GM19395 (cell line): Measurements from ENCODE around the gene MCM3AP.
"Not testable (repeated sequence)": the region's sequence is repeated elsewhere in the genome, so short reads cannot be mapped to it uniquely, and the experiment has no call there.

Experiments used
- ATAC-seq: cut with Tn5 transposase; IDR thresholded peaks from one replicate; pipeline ENCODE4 v1.9.1; 2021; ENCODE audit warnings: mild to moderate bottlenecking, moderate library complexity; ENCODE audit not compliant: unreplicated experiment

Gene MCM3AP

DNA sequence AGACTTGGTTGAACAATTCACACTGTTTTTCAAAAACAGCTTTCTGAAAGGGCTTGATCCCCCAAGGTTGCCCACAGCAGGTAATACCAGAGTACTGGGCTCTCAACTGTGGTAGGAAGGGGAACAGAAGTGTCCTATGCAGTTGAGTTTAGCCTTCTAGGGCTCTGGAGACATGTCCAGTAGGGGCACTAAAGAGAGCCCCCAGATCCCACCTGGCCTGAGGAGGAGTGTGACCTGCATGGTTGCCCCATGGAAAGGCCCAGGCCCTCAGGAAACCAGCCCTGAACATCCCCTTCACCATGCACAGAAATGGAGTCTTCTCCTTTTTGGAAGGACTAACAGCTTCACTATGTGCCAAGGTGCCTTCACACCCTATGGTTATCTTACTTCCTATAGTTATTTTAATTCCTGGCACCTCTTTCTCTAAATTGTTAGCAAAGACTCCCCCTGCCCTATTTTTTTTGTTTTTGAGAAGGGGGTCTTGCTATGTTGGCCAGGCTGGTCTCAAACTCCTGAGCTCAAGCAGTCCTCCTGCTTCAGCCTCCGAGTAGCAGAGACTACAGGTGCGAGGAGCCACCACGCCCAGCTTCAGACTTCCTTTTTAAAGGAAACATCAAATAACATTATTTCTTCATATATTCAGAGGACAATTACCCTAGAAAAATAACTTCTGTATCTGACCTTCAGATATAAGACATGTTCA, 40.0 kb downstream of the MCM3AP start:
- no peak for ATAC-seq

DNA sequence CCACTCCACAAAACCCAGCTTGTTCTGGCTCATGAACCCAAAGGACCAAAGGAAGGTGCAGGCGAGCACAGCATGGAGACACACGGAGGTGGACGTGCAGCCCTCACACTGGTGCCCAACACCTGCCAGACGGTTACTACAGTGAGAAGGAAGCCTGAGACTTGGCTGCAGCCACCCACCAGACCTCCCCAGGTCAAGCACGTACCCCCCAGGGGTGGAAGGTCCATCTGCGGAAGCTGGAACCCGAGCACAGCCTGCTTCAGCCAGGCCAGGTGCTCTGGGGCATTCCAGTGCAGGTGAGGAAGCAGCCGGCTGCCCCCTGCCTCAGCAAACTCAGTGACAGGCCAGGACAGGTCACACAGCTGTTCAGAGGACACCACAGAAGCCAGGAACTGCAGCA, 40.8 kb downstream of the MCM3AP start:
- ATAC-seq: no peak

DNA sequence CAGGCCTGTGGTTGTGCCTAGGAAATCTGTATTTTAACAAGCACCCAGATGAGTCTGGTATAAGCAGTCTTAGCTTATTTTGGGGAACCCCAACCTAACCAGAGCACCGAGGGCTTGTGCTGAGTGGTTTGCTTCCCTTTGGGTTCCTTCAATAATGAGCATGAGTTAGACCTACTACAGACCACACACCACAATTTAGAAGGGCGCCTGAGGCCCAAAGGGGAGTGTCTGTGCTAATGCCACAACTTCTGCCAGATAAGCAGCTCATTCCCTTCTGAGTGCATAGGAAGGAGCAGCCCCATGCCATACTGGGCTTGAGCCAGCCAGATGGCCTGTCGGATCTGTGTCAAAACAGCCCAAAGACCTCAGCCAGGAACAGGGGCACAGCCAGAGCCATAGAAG, 41.5 kb downstream of the MCM3AP start:
- ATAC-seq: no peak

DNA sequence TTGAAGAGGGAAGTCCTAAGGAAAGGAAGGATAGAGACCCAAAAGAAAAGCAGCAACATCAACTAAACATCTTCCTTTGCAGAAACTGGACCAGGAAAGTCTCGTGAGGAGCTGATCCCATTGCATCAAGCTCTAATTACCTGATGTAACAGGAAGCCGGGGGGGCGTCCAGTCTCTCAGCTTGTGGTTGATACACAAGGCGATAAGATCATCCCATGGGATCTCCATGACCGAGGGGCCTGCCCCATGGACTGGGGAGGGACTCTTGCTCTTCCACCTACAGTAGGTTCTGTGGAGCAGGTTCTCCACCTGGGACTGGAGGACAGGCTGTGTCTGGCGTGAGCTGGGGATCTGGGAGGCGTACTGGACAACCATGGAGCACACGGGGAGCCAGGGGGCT, 42.1 kb downstream of the MCM3AP start:
- no peak for ATAC-seq

DNA sequence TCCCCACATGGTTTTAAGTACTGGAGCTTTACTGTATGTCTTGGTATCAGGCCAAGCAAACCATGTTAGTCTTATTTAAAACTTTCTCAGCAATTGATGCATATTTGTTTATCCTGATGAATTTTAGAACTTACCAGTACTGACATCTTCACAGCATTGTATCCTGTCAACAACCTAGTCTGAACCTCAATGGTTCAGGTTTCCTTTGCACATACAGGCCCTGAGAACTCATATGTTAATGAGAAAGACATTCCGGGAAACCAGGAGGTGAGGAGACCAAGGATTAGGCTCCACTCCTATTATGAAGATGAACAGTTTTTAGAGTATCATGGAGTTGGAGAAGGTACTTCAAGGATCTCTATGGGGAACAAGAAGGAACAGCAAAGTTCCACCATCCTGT, 43.8 kb downstream of the MCM3AP start:
- not testable (repeated sequence) for ATAC-seq

DNA sequence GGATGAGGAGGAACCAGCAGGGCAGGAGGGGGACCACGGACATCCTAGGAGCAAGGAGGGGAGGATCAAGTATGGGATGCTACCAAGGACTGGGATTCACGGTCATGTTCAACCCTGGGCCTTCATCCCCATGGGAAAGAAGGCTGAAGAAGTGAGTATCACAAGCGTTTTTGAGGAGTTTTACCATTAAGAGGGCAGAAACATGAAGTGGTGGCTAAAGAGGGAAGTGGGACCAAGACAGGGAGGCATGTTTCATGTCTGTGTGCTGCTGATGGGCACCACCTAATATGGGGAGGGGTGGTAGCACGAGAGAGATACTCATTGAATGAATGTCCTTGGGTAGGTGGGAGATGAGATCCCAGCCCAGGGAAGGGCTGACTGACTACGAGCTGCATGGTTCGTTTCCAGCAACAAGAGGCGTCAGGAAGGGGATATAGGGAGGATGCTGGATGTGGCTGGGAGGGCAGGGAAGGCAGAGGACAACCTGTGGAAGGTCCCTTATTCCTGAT, 45.5 kb downstream of the MCM3AP start:
- ATAC-seq: no peak

DNA sequence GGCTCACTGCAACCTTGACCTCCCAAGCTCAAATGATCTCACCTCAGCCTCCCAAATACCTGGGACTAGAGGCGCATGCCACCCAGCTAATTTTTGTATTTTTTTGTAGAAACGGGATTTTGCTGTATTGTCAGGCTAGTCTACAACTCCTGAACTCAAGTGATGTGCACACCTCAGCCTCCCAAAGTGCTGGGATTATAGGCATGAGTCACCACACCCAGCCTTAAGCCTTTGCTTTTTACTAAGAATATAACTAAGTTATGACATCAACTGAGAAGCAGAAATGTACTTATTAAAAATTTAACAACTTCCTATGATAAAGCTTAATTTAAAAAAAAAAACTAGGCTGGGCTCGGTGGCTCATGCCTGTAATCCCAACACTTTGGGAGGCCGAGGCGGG, 47.9 kb downstream of the MCM3AP start:
- no peak for ATAC-seq

DNA sequence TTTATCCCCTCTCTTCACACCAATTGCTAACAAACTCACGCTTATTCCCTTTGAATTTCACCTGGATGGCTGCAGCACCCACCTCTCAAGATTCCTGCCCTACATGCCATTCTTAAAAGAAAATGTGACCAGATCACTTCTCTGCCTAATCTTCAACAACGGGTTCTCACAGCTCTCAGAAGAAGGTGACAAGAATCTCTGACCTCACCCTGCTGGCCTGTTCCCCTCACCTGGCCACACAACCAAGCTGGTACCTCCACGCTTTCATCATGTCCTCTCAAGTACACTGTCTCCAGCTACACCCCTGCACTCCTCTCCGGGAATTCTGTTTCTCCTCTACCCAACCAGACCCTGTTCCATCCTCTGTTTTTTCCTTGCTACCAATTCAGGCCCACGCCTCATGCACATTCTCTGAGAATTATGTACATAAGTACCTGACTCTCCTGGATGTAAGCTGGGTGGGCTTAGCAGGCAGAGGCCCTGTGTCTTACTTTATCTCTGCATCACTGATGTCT, 50.9 kb downstream of the MCM3AP start:
- ATAC-seq: no peak

DNA sequence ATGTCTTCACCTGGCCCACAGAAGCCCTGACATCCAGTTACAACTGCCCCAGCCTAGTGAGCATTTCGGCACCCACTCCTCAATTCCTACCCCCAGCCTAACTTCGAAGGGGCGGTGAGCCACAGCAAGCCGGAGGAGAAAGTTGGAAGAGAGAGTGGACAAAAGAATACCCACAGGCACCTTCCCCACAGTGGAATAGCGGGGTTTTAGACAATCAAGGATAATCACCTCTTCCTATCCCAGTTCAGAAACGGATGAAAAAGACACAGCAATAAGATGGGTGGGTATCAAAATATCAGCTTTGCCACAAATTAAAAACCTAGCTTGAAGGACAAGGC, 55.5 kb downstream of the MCM3AP start:
- ATAC-seq: no peak

DNA sequence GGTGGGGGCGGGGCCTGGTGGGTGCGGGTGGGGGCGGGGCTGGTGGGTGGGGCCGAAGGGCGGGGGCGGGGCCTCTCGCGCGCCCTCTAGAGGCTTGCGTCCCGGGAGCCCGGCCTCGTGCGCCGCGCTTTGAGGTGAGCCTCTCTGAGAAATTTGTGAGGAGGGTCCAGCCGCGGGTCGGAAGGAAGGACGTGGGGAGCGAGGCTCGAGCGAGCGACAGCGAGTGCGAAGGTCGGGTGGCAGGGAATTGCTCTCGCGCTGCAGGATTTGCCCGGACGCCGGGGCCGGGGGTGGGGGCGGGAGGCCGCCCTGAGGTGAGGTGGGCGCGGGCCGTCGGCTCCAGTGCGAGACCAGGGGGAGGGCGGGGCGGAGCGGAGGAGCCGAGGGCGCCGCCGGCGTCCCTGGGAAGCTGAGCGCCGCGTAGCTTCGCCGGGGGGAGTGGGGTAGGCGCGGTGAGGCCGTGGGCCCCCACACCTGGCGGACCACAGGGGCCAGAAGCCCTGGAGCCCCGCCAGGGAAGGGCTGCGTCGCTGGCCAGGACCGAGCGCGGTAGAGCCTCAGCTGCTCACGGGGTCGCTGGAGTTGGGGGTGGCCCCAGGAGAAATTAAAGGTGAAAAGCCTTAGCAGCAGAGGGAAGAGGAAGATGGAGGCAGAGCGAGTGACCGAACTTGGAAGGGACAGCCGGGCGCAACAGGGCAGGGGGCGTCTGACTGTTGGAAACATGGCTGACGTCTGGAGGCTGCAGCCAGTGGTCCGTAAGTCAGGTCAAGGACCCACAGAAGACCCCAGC, 56.1 kb downstream of the MCM3AP start:
- peak; percentile 21 for ATAC-seq

DNA sequence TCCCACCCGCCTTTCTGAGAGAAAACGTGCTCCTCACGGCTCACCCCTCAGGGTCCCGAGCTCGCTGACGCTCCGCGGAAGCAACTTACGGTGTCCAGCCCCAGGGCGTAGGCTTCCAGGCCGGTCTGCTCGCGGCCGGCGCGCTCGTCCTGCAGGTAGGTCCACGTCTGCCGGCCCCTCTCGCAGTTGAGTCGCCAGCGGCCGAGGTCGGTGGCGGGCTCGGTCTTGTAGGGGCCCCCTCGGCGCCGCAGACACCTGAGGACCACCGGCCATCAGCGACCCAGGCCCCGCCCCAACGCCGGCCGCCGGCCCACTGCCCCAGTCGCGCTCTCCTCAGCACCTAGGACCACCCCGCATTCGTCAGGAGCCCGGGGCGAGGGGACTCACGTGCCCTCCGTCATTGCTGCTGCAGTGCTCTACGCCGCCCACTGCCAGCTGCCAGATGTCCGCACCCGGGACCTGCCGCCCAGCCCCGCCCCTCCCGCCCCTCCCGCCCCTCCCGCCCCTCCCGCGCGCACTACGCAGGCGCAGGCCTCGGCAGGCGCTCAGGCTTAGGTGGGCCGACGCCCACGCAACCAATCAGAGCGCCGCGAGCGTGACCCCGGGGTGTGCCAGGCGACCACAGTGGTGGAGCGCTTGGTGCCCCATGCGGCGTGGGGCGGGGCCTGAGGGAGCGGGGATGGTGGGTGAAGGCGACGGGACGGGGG, 56.9 kb downstream of the MCM3AP start, which contains the start of gene LSS:
LSS (minus strand) TSS at position 430 of the 707 bp plus-strand sequence; CDS start at position 401, 29 bp downstream.
- peak; percentile 76 for ATAC-seq

DNA sequence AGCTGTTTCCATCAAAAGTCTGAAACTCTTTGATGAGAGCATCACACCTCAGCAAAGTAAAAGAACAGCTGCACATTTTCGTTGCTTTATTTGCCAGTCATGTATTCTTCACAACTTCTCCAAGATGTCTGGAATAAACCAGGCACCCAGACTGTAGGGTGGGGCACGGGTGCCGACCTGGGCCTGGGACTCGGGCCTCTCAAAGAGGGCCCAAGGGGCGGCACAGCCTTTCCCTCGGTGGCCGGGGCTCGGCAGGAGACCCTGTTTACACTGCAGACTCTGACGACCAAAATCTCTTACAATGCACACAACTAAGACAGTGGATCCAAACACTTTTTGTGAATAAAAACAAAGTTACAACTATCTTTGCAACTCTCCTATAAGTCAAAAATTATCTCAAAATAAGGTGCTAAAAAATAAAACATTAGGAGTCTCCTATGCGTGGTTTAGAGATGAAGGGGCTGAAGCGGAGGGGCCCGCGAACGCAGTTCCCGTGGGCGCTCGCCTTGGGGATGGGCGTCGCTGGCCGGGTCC, 57.5 kb downstream of the MCM3AP start:
- no peak for ATAC-seq

DNA sequence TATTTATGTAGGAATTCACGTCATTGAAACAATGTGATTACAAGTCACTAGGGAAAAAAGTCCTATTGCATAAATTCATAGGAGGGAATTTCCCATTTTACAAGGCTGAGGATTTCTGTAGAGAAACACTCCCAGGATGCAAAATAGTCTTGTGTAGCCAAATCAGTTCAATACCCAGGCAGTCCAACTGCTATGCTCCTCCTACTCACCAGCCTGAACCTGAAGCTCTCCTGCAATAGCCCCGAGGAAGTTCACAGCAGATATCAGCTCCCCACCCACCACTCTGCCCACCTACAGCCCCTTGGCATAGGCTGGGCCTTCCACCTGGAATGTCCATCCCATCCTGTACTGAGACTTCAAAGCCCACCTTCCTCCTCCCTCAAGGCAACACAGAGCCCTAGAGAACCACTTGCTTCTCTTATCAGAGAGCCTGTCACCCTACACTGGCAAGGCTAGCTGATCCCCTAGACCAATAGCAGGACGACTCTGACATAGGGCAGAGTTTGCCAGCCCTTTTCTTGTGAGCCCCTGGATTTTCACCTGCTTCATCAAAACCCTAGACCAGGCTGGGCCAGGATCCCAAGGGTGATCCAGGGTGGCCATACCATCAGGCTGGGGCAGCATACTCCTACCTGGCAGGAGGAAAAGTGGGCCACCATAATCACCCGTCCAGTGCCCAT, 58.4 kb downstream of the MCM3AP start:
- no peak for ATAC-seq

DNA sequence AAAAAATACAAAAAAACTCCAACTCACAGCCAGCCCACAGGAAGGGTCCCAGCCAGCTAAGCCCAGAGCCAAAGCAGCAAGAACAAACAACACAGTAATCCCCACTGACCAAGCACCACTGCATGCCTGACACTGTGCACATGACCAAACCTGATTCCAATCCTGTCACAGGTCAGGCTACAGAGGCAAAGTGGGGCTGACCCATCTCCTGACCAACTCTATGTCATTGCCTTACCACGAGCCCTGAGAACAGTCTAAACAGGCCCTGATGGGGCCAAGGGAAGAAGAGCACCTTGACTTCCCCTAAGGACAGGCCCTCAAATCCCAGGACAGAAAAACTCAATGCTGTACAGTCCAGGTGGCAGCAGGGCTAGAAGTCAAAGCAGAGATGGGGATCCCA, 59.3 kb downstream of the MCM3AP start:
- ATAC-seq: no peak

DNA sequence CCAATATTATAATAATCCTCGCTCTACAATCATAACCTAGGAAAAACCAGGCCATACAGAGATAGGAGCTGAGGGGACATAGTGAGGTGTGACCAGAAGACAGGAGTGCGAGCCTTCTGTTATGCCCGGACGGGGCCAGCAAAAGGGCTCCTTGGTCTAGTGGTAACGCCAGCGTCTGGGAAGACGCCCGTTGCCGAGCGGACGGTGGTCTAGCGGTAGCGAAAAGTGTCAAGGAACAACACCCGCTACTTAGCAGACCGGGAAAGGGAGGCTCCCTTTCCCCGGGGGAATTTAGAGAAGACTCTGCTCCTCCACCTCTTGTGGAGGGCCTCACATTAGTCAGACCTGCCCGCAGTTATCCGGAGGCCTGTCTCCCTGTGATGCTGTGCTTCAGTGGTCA, 61.8 kb downstream of the MCM3AP start:
- not testable (repeated sequence) for ATAC-seq

DNA sequence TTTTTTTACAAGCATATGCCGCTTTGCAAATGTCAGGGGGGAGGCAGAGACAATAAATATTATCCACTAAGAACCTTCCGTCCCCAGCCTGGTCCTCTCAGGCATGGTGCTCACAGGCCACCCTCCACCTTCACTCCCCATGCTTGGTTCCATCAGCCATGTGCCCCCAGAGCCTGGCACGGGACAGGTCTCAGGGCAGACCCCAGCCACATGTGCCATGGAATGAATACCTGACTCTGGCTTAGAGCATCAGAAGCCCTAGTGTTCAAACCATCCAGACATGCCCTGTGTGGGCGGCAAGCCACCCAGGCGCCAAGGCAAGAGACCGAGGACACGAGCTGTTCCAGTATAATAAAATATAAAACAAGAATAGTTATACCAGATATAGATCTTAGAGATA, 62.2 kb downstream of the MCM3AP start:
- no peak for ATAC-seq

DNA sequence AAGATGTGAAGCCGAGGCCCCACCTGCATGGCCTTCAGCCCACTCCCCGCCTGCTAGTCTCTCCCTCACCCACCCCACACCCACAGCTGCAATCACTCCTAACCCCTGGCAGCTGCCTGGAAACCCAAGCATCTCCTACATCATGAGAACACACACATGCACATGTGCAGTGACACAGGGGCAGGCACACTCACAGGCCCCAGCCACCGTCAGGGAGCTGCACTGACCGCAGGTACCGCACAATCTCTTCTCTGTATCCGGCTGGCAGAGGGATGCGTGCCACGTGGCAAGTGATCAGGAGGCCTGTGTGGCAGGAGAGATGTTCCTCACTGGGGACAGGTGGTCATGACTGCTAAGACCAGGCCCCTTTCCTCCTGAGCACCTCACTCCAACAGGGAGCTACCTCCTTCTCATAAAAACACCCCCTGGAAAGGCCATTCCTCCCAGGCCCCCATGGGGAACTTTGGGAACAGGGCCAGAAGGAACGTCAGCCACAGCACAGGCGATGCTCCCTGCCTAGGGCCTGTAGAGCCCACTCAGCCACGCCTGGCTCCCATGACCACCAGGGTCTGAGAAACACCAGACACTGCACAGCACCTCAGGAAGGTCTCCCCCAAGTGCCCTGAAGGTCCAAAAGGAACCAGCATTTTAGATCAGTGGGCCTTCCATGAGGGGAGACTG, 62.8 kb downstream of the MCM3AP start:
- ATAC-seq: no peak

DNA sequence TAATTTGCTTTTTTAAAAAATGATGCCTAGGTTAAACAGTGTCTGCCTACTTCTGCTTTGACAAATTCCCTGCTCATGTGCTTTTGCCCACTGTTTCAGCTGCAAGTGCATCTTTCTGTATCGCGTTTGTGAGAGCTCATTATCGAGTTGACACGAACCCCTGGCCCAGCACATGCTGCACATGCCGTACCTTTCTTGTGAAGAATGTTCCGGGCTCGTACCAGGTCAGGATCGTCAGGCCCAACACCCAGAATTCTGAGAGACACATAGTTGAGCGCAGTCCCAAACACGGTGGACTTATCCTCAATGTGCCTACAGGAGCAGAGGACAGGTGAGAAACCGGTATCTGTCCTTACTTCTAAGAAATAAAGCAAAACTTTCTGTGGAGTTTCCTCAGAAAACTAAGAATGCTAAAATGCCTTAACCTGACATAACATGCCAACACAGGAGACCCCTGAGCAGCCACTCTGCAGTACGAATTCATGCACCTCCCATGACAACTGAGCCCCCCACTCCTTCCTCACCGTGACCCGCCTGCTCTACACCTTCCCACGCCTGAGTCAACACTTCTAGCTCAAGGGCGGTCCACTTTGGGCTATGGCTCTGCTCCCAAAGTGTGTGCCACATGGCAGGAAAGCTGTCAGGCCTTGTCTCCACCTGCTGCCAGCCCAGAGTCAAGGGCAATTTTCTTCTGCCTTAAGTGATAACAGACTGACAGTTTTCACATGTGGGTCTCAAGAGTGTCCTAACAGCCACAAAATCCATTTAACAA, 63.6 kb downstream of the MCM3AP start:
- ATAC-seq: no peak

DNA sequence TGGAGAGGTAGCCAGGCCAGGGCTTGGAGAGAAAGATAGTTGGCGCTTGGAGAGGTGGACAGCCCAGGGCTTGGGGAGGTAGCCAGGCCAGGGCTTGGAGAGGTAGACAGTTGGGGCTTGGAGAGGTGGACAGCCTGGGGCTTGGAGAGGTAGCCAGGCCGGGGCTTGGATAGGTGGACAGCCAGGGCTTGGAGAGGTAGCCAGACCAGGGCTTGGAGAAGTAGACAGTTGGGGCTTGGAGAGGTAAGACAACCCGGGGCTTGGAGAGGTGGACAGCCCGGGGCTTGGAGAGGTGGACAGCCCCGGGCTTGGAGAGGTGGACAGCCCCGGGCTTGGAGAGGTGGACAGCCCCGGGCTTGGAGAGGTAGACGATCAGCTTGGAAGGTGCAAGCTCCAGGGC, 64.6 kb downstream of the MCM3AP start:
- ATAC-seq: no peak
